SIG-M5 treated with dmso at 0.1 percent for 504 hours (cell line): ENCODE results near the gene SIGLEC9.

Experiments
- DNase-seq: peaks from one replicate; lab custom pipeline; 2025; ENCODE audit not compliant: unreplicated experiment; lab: John Stamatoyannopoulos, UW

SIGLEC9 gene

GRCh38 chr19:51173681-51174080 is 49.0 kb downstream of the SIGLEC9 start:
- no peak for DNase-seq

GRCh38 chr19:51179256-51179655 is 54.5 kb downstream of the SIGLEC9 start:
- no peak for DNase-seq
